HG03139 (cell line): ENCODE measurements around the gene MAGEA9.
"Not testable (repeated sequence)": the region's sequence is repeated elsewhere in the genome, so short reads cannot be mapped to it uniquely, and the experiment has no call there.

ENCODE experiments used
- ATAC-seq: cut with Tn5 transposase; IDR thresholded peaks from one replicate; pipeline ENCODE4 v1.9.1; 2021; ENCODE audit not compliant: unreplicated experiment

MAGEA9 gene

GRCh38 chrX:149781727-149782126, at the start of gene MAGEA9:
MAGEA9 (plus strand) TSS chrX:149781930; CDS start chrX:149786211, 4,281 bp downstream.
- ATAC-seq = not testable (repeated sequence)

- ATAC-seq = not testable (repeated sequence)
Measured at GRCh38 chrX:149742269-149742668, 39.5 kb upstream of the MAGEA9 start.

GRCh38 chrX:149746390-149747007, 35.2 kb upstream of the MAGEA9 start:
- not testable (repeated sequence) for ATAC-seq

- ATAC-seq = no peak
Measured at GRCh38 chrX:149757206-149758067, 24.3 kb upstream of the MAGEA9 start.

- no peak for ATAC-seq
Measured at GRCh38 chrX:149758068-149758714, 23.5 kb upstream of the MAGEA9 start.

GRCh38 chrX:149758715-149759078, 23.0 kb upstream of the MAGEA9 start:
- not testable (repeated sequence) for ATAC-seq

- no peak for ATAC-seq
Measured at GRCh38 chrX:149759824-149760223, 21.9 kb upstream of the MAGEA9 start.

- no peak for ATAC-seq
Measured at GRCh38 chrX:149760965-149761364, 20.8 kb upstream of the MAGEA9 start.

- ATAC-seq = not testable (repeated sequence)
Measured at GRCh38 chrX:149761858-149762674, 19.7 kb upstream of the MAGEA9 start.

GRCh38 chrX:149762696-149763614, 18.8 kb upstream of the MAGEA9 start:
- ATAC-seq = no peak

- not testable (repeated sequence) for ATAC-seq
Measured at GRCh38 chrX:149770344-149770743, 11.4 kb upstream of the MAGEA9 start.

GRCh38 chrX:149773026-149773425, 8.7 kb upstream of the MAGEA9 start:
- not testable (repeated sequence) for ATAC-seq

- ATAC-seq = not testable (repeated sequence)
Measured at GRCh38 chrX:149773768-149774167, 8.0 kb upstream of the MAGEA9 start, which contains the start of gene HSFX1. HSFX1 (plus strand) TSS chrX:149774068; CDS start chrX:149774682, 614 bp downstream.

- not testable (repeated sequence) for ATAC-seq
Measured at GRCh38 chrX:149777999-149778398, 3.7 kb upstream of the MAGEA9 start.

- peak; percentile 99 for ATAC-seq
Measured at GRCh38 chrX:149795531-149795930, 13.8 kb downstream of the MAGEA9 start.

GRCh38 chrX:149799095-149799714, 17.5 kb downstream of the MAGEA9 start:
- no peak for ATAC-seq

GRCh38 chrX:149799938-149800337, 18.2 kb downstream of the MAGEA9 start:
- ATAC-seq = no peak

- ATAC-seq = no peak
Measured at GRCh38 chrX:149803458-149804062, 21.8 kb downstream of the MAGEA9 start.

- ATAC-seq = no peak
Measured at GRCh38 chrX:149804102-149804501, 22.4 kb downstream of the MAGEA9 start.
